Vagina (tissue), 2 donors: ENCODE results near the gene MCCC2. TPM values are rescaled to one million over a fixed set of nuclear protein-coding genes. Genes with fewer than 3 reads are reported as not detected.
"Not testable (repeated sequence)": the region's sequence is repeated elsewhere in the genome, so short reads cannot be mapped to it uniquely, and the experiment has no call there.

Experiments
- DNase-seq, 2 donors: peaks; one replicate each; pipeline ENCODE4 v3.0.0-alpha.2; 2017; ENCODE audit errors: extremely low spot score in 2 of 2
- H3K27ac ChIP-seq: fragments of 200-600 bp; sonication (generic); one replicate; pipeline ENCODE4 v1.5.1; 2019
- H3K27me3 ChIP-seq: fragments of 200-600 bp; sonication (generic); one replicate; pipeline ENCODE4 v1.5.1; 2019
- H3K36me3 ChIP-seq, 2 donors: fragments of 200-600 bp; sonication (generic); one replicate each; pipeline ENCODE4 v1.5.1; 2017 to 2019
- H3K4me1 ChIP-seq: fragments of 200-600 bp; sonication (generic); one replicate; pipeline ENCODE4 v1.5.1; 2019
- H3K4me3 ChIP-seq, 2 donors: fragments of 200-600 bp; sonication (generic); 1 replicate in 1 of 2; 2 replicates in 1 of 2; pipeline ENCODE4 v1.5.1; 2016 to 2019
- H3K9me3 ChIP-seq: fragments of 200-600 bp; sonication (generic); one replicate; pipeline ENCODE4 v1.5.1; 2019
- CTCF ChIP-seq, 3 experiments: fragments of 450-650 bp in 2 of 3; fragments of 200-600 bp in 1 of 3; sonication (generic) in 1 of 3; IDR thresholded peaks; one replicate each; pipeline ENCODE4 v1.5.1; 2017 to 2019; ENCODE audit warnings: antibody characterized with exemption in 3 of 3, mild to moderate bottlenecking in 2 of 3, moderate library complexity in 2 of 3
- POLR2A ChIP-seq, 2 donors: fragments of 450-650 bp; IDR thresholded peaks; one replicate each; pipeline ENCODE4 v1.6.1; 2017; ENCODE audit warnings: antibody characterized with exemption in 2 of 2, mild to moderate bottlenecking in 2 of 2, moderate library complexity in 2 of 2
- POLR2AphosphoS5 ChIP-seq, 2 donors: sonication (generic); formaldehyde crosslinking; IDR thresholded peaks; one replicate each; pipeline ENCODE4 v1.9.0; 2017; ENCODE audit warnings: antibody characterized with exemption in 2 of 2, mild to moderate bottlenecking in 2 of 2, low read depth in 1 of 2; ENCODE audit not compliant: insufficient read depth in 1 of 2
- intact Hi-C: fragments of 100-400 bp; cut with DNase I; formaldehyde crosslinking; loops from one replicate; pipeline ENCODE4 v1.15.1; 2023
- total RNA-seq: library from RNA; depleted of rRNA; stranded (reverse); fragments of >200 nt; gene quantifications from one replicate; pipeline ENCODE4 v1.2.3, GENCODE V29; 2016

The MCCC2 gene
- total RNA-seq, 1 donor from 2014 or later: 30.7 TPM

GRCh38 chr5:71564895-71565294 lies 22.2 kb upstream of the MCCC2 start:
- Histone ChIP-seq H3K27me3 (no peaks in the 10 kb centered on the region), H3K36me3 (peaks cover 0 to 44% of the 10 kb centered on the region in 2 donors), H3K27ac (no peak overlapping the region), H3K4me1 (no peaks in the 10 kb centered on the region), H3K9me3 (no peaks in the 10 kb centered on the region), H3K4me3 (no peak overlapping the region)
- no peak for DNase-seq
- intact Hi-C loops: no loop called here
- TF ChIP-seq CTCF (IDR thresholded peaks at IDR 0.05) (no peak), POLR2AphosphoS5 (IDR thresholded peaks at IDR 0.05; ENCODE audit: insufficient read depth in 1 of 2, low read depth in 1 of 2) (no peak), POLR2A (IDR thresholded peaks at IDR 0.05) (no peak)

DNA sequence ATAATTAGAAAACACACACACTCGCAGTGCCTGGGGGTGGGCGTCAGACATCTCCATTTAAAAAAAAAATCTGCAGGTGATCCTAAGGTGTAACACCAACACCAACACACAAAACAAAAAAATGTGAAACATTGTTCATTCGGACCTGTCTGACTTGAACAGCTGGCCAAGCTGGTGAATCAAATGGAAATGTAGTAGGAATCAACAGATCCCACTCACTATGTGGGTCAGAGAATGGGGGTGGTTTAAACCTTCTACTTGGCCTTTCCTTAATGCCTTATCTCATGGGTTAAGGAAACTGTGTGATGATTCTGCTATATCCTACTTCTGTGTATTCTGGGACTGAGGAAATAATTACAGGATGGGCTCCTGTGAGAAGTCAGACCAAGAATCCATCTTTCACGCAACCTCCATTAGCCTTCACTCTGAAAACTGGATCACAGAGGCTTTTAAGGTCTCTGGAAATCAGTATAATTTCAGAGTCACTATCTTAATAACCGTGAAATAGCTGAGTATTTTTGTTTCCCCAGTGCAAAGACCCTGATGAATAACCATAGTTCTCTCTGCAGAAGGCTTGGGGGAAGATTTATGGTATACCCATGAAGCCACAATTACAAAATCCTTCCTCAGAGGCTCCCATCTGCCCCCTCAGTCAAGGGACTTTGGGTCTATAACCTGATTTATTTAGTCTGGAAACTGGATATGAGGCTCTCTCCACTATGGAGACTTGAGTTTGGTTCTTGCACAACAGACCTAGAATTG lies 17.2 kb upstream of the MCCC2 start:
- no peak overlapping the region for H3K4me3 ChIP-seq
- no peaks in the 10 kb centered on the region for H3K9me3 ChIP-seq
- no peak overlapping the region for H3K27ac ChIP-seq
- intact Hi-C loops: no loop called here
- DNase-seq: no peak
- no peaks in the 10 kb centered on the region for H3K4me1 ChIP-seq
- TF ChIP-seq POLR2AphosphoS5 (IDR thresholded peaks at IDR 0.05; ENCODE audit: insufficient read depth in 1 of 2, low read depth in 1 of 2) (no peak), POLR2A (IDR thresholded peaks at IDR 0.05) (no peak), CTCF (IDR thresholded peaks at IDR 0.05) (no peak)
- peaks cover 0 to 9% of the 10 kb centered on the region in 2 donors for H3K36me3 ChIP-seq
- H3K27me3 ChIP-seq: no peaks in the 10 kb centered on the region

- H3K4me1 ChIP-seq, H3K27me3 ChIP-seq, intact Hi-C loops, DNase-seq, H3K4me3 ChIP-seq, H3K36me3 ChIP-seq, H3K9me3 ChIP-seq, H3K27ac ChIP-seq: not testable (repeated sequence)
Measured at GRCh38 chr5:71571811-71572210, 15.3 kb upstream of the MCCC2 start.

- TF ChIP-seq POLR2A (IDR thresholded peaks at IDR 0.05) (no peak), POLR2AphosphoS5 (IDR thresholded peaks at IDR 0.05; ENCODE audit: insufficient read depth in 1 of 2, low read depth in 1 of 2) (no peak), CTCF (IDR thresholded peaks at IDR 0.05) (no peak)
- Histone ChIP-seq H3K36me3 (no peaks in the 10 kb centered on the region), H3K4me1 (no peaks in the 10 kb centered on the region), H3K4me3 (no peak overlapping the region), H3K27ac (no peak overlapping the region), H3K27me3 (no peaks in the 10 kb centered on the region), H3K9me3 (no peaks in the 10 kb centered on the region)
- intact Hi-C loops: no loop called here
- DNase-seq: no peak
Measured at GRCh38 chr5:71573591-71573990, 13.5 kb upstream of the MCCC2 start.

DNA sequence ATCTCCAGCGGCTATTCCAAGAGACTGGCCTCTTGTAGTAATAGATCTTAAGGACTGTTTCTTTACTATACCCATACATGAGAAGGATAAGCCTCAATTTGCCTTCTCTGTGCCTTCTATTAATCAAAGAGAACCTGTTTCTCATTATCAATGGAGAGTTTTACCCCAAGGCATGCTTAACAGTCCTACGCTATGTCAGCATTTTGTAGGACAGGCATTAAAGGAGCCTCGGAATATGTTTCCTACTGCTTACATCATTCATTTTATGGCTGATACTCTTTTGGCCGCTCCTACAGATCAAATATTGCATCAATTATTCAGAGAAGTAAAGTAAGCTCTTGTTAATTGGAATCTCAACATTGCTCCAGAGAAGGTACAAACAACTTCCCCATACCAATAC lies 11.6 kb upstream of the MCCC2 start:
- H3K27me3 ChIP-seq, DNase-seq, intact Hi-C loops: not testable (repeated sequence)

DNA sequence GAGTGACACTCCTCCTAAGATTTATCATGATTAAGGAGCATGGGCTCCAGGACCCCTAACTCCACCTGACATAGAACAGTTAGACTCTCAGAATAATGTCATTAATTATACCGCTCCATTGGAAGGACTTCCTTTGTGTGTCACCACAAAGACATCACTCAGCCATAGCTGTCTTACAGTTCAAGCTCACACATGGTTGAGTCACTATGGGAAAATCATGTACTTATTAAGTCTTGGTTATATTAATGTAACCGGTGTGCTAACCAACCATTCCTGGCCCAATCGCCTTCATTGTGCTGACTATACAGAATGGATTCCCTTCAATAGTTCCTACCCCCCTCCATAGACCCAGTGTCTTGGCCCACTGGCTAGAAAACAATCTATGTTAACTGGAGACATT lies 10.9 kb upstream of the MCCC2 start:
- H3K4me3 ChIP-seq: no peak overlapping the region
- H3K9me3 ChIP-seq: no peaks in the 10 kb centered on the region
- H3K27me3 ChIP-seq: no peaks in the 10 kb centered on the region
- DNase-seq: no peak
- no peaks in the 10 kb centered on the region for H3K4me1 ChIP-seq
- TF ChIP-seq POLR2A (IDR thresholded peaks at IDR 0.05): no peak
- TF ChIP-seq POLR2AphosphoS5 (IDR thresholded peaks at IDR 0.05; ENCODE audit: insufficient read depth in 1 of 2, low read depth in 1 of 2): no peak
- no peak for TF ChIP-seq CTCF (IDR thresholded peaks at IDR 0.05)
- H3K27ac ChIP-seq: no peak overlapping the region
- H3K36me3 ChIP-seq: no peaks in the 10 kb centered on the region
- intact Hi-C loops: no loop called here

More for the DNA sequence above, 11.6 kb upstream of the MCCC2 start:
- H3K4me1 ChIP-seq, H3K27ac ChIP-seq, H3K4me3 ChIP-seq, H3K36me3 ChIP-seq, H3K9me3 ChIP-seq: not testable (repeated sequence)

- H3K4me1 ChIP-seq, H3K4me3 ChIP-seq, intact Hi-C loops, H3K27me3 ChIP-seq, DNase-seq, H3K36me3 ChIP-seq, H3K9me3 ChIP-seq, H3K27ac ChIP-seq: not testable (repeated sequence)
Measured at GRCh38 chr5:71577839-71578238, 9.3 kb upstream of the MCCC2 start.
